HUDEP-2 (cell line): Measurements from ENCODE around the gene ERC1.
"Not testable (repeated sequence)": the region's sequence is repeated elsewhere in the genome, so short reads cannot be mapped to it uniquely, and the experiment has no call there.

Experiments
- DNase-seq, 76 experiments: peaks; one replicate each; lab custom pipeline; 2025; ENCODE audit not compliant: unreplicated experiment in 76 of 76; lab: John Stamatoyannopoulos, UW

ERC1 gene

DNA sequence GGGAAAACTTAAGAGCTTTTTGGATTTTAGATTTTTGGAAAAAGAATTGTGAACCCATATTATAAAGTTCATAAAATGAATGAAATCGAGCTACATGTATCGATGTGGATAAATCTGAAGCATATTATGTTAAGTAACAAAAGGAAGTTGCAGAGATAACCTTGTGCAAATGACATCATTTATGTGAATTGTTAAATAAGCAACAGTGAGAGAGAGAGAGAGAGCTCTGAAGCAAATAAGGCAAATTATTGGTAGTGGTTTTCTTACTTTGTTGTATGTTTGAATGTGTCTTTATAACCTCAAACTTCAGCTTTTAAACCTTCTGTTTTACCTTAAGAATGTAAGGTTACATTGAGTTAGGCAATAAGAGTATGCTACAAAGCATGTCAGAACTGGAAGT, 78.8 kb downstream of the ERC1 start:
- DNase-seq, result no peak

- DNase-seq, result no peak
Measured at GRCh38 chr12:1071182-1071581, 80.2 kb downstream of the ERC1 start.

DNA sequence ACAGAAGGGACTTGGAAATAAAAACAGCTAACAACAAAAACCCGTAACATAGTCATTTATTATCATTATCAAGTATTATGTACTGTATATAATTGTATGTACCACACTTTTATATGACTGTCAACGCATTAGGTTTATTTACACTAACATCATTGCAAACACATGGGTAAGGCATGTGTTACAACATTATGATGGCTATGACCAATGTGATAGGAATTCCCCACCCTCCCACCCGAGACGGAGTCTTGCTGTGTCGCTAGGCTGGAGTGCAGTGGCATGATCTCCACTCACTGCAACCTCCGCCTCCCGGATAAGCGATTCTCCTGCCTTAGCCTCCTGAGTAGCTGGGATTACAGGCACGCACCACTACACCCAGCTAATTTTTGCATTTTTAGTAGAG, 82.6 kb downstream of the ERC1 start:
- DNase-seq, result no peak

DNA sequence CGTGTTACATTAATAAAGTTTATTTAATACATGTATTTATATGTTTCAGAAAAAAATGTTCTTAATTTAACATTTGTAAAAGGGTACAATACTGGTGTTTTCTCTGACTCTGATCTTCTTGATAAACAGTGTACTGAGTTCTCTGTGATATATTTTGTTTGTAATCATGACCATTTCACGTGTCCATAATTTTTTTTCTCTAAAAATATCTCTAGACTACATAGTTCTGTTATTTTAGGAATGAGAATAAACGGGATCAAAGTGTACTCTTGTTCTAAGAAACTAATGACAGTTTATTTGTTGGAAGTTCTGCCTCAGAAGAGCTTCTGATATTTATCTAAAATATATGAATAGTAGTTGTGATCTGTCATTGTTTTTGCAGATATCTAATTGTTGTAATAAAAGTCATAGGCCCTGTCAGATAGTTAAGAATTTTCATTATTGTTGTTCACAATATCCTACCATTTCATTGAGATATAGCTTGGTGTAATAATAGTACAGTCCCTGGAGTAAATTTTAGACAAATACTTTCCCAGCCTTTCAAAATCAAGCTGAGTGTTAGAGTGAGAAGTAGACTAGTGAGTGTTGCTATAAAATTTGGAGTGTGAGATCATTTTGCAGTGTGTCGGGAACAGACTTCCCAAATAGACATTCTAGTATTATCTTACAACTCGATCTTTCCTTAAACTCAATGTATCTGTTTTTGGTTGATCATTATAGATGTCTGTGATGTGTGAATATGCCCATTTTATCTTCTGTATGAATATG, 86.2 kb downstream of the ERC1 start:
- DNase-seq, result no peak

- DNase-seq, result no peak
Measured at GRCh38 chr12:1078002-1078401, 87.0 kb downstream of the ERC1 start.

- no peak for DNase-seq
Measured at GRCh38 chr12:1080520-1081223, 89.6 kb downstream of the ERC1 start.

DNA sequence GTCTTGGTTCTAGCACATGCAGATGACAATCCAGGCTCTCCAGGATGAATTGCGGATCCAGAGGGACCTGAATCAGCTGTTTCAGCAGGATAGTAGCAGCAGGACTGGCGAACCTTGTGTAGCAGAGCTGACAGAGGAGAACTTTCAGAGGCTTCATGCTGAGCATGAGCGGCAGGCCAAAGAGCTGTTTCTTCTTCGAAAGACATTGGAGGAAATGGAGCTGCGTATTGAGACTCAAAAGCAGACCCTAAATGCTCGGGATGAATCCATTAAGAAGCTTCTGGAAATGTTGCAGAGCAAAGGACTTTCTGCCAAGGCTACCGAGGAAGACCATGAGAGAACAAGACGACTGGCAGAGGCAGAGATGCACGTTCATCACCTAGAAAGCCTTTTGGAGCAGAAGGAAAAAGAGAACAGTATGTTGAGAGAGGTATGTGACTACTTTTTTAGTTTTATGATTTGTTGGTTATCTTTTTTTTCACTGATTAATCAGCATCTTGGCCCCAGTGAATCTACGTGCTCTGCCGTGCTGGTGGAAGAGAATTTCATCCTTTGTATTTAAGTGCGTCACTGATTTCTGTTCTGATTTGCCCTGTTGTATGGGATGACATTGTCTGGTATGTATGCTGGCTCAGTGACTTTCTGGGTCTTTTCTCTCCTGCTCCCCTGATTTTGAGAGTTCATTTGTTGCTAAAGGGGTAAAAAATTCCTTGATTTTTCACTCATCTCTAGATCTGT, 92.3 kb downstream of the ERC1 start:
- DNase-seq, result no peak

GRCh38 chr12:1083889-1084262, 92.9 kb downstream of the ERC1 start:
- peak in 31 of 76 experiments; percentile 1 to 65 (median 25) for DNase-seq

- DNase-seq, result no peak
Measured at GRCh38 chr12:1091350-1091749, 100.3 kb downstream of the ERC1 start.

DNA sequence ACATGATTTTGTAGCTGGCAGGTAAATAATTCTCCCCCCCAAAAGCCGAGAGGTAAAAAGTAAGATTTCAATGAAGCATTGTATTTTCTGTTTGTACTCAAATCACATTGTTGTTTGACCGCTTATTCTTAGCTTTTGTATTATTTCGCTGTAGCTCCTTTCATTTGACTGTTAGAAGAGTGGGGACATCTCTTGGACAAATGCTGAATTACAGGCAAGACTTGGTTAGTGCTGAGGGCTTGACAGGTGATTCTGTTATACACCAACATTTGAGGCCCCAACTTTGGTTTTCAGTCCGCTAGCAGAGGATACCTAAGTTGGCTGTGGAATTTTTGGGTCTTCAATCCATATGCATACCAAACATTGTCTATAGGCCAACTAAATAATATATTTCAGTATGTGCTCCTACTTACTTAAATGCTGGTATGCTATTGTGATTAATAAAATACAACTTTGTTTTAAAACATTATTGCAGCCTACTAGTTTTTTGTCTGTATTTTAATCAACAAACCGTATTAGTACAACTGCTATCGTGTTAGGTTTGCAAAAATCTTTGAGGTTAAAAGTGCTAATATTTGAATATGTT, 102.2 kb downstream of the ERC1 start:
- peak in 28 of 76 experiments; percentile 0 to 55 (median 26) for DNase-seq

DNA sequence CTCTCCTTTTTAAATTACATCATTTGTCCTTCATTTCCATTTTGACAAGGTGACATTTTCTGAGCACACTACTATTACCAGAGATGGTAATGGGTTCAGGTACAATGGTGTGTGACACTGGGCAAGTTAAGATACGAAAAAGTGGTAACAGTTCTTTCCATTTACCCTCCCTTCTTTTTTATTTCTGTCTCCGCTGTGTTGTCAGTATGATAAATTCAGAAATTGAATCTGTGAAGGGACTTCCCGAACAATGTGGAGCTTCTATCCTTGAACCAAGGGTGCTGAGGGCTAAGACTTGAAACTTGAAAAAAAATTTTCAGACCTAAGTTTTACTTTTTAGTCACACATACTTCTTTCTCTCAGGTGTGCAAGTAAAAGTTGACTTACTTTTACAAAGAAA, 103.7 kb downstream of the ERC1 start:
- DNase-seq, result no peak

- DNase-seq, result no peak
Measured at GRCh38 chr12:1099158-1099557, 108.1 kb downstream of the ERC1 start.

- DNase-seq, result not testable (repeated sequence)
Measured at GRCh38 chr12:1099618-1100017, 108.6 kb downstream of the ERC1 start.

DNA sequence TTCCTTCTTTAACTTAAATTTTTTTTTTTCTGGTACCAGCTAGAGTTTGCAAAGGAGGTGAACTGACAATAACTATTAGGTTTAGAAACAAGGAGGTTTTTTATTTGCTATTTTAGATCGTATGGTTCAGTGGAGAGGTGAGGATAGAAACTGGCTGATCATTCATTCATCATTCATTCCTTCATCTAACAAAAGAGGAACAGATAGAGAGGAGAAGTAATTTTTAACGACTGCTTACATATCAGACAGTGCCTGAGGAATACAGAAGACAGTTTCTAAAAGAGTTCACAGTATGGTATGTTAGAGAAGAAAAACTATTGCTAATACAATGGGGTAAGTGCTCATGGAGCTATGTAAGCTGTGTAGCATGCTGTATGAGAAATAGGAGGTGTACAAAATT, 111.1 kb downstream of the ERC1 start:
- no peak for DNase-seq

DNA sequence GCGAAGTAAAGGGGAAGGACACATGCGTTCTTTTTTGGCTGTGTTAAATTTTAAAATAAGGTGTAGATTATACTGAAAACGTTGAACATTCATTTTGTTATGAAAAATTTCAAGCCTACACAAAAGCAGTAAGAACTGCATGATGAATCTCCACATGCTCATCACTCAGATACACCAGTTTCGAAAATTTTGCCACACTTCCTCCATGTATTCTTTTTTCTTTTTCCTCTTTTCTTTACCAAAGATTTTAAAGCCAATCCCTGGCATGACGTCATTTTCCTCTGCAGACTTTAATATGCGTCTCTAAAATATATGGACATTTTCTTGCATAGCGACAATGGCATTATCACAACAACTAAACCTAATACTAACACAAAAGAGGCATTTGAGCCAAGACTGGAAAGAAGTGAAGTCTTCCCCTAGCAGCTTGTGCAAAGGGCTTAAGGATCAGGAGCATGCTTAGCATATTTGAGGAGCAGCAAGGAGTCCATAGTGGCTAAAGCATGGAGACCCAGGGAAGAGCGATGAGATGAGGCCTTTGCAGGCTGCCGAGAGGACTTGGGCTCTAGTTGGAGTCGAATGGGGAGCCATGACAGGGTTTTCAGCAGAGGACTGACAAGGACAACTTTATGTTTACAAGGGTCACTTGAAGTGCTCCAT, 111.9 kb downstream of the ERC1 start:
- no peak for DNase-seq

- no peak for DNase-seq
Measured at GRCh38 chr12:1103632-1104031, 112.6 kb downstream of the ERC1 start.

DNA sequence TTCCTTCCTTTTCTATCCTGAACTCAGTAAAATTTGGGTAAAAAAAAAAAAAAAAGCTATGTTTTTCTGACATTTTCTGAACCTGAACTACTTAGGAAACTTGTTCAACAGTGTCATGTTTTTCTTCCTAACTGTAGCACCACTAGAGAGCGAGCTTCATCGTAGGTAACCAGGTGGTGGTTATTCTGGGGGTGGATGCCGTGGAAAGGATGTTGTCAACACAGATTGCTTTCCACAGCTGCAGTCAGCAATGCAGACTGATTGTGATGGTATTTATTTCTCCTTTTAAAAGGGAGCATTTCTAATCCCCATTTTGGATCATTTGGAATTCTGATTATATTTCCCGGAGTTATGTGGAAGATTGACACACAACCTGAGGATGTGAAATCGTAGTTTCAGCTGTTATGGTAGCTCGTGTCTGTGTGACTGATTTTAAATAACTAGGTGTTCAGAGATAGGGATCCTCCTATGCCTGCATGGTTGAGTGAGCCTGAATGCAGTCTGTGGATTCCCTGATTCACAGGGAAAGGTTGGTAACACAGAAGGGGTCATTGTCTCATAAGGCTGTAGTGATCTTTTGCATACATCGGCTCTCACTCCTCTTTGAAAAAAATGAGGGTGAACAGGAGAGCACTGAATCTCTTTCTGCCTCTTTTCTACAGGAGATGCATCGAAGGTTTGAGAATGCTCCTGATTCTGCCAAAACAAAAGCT, 113.2 kb downstream of the ERC1 start:
- no peak for DNase-seq

GRCh38 chr12:1107669-1108068, 116.6 kb downstream of the ERC1 start:
- no peak for DNase-seq

GRCh38 chr12:1108276-1108675, 117.3 kb downstream of the ERC1 start:
- DNase-seq, result no peak
